ENCODE data around the gene PRODH2. TPM values are rescaled to one million over a fixed set of nuclear protein-coding genes. Genes with fewer than 3 reads are reported as not detected.

The PRODH2 gene
- polyA plus RNA-seq, 2 of the 4 experiments (the other 2 are of a cell fraction): 0.92 to 1.0 TPM

DNA sequence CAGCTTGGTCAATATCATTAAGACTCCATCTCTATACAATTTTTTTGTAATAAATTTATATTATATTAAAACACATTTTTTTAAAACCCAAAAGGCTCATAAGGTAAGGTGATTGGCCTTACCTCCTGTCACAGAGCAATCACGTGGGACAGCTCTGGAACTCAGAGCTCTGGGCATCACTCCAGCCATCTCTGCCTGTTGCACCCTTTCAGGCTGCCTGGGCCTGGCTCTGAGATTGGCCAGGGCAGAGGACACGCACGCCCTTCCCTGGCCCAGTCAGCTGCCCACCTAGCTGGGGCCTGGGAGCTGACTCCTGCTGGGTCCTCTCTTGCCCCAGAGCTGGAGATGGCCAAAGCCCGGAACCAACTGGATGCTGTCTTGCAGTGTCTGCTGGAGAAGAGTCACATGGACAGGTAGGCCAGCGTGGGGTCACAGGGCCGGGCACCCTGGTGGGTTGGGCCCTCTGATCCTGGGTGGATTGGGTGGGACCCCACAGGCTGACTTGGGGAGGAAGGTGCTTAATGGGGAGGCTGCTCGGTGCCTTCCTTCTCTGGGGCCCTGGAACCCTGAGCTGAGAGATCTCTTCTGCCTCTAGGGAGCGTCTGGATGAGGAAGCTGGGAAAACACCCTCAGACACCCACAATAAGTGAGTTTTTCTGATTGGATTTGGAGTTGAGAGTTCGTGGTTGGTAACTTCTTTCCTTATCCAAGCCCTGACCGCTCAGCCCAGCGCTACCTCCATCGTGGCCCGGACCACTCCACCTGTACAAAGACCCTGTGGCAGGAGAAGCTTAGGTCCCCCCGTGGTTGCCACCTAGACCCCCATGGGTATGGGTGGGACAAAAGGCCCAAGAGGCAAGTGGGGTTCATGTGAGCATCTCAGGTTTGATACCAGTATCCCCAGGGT, 60.6 kb downstream of the PRODH2 start:
- Histone ChIP-seq H3K27ac (no peak overlapping the region), H3K9me3 (no peaks in the 10 kb centered on the region), H3K4me1 (peaks cover 17% of the 10 kb centered on the region), H3K4me2 (no peak overlapping the region), H3K4me3 (no peak overlapping the region)
- 91% methylated on average over 14 of the region's 14 CpGs for WGBS (ENCODE audit: missing lambda C conversion rate)
- TF ChIP-seq ZSCAN20 (CRISPR knock-in tag; IDR thresholded peaks at IDR 0.05) (no peak), MAFK (IDR thresholded peaks at IDR 0.05; ENCODE audit: partially characterized antibody) (no peak), RAD21 (conservative IDR thresholded peaks at IDR 0.05 in 1 of 2, IDR thresholded peaks at IDR 0.05 in 1 of 2) (no peak)
- no peak for DNase-seq (ENCODE audit: low read depth in 1 of 2, low spot score in 1 of 2)
- CTCF ChIA-PET: interaction anchor here (0.6 to 1.7 kb wide), 7 partner anchors 9 to 204 kb away, joined by 3 to 12 read pairs (median 3); partner anchors contain the start of gene IGFLR1
- no peak for FAIRE-seq
- POLR2A ChIA-PET: no interaction called here
- ATAC-seq: no peak

- WGBS (ENCODE audit: missing lambda C conversion rate): 90% methylated on average over 5 of the region's 5 CpGs
- Histone ChIP-seq H3K4me2 (peak overlapping the region; percentile 94; the same call in 2 of the 3 replicates), H3K27ac (no peak overlapping the region), H3K4me1 (peaks cover 22% of the 10 kb centered on the region), H3K4me3 (no peak overlapping the region), H3K9me3 (no peaks in the 10 kb centered on the region)
- FAIRE-seq (no peak), ATAC-seq (no peak), DNase-seq (ENCODE audit: low read depth in 1 of 2, low spot score in 1 of 2) (no peak)
- ChIA-PET CTCF (interaction anchor here (1.6 kb wide), 1 partner anchor 182 kb away, joined by 12 read pairs; no protein-coding TSS in a partner anchor), POLR2A (no interaction called here)
- TF ChIP-seq JUN (IDR thresholded peaks at IDR 0.05): no peak
- TF ChIP-seq FOSL2 (IDR thresholded peaks at IDR 0.05): no peak
- no peak for TF ChIP-seq FOSL2 (CRISPR knock-in tag; IDR thresholded peaks at IDR 0.05)
- TF ChIP-seq MAFK (IDR thresholded peaks at IDR 0.05; ENCODE audit: partially characterized antibody): no peak
- no peak for TF ChIP-seq CHD2 (IDR thresholded peaks at IDR 0.05; ENCODE audit: low read length, partially characterized antibody)
- no peak for TF ChIP-seq TFCP2L1 (CRISPR knock-in tag; IDR thresholded peaks at IDR 0.05)
Observed at GRCh38 chr19:35750167-35750566, 62.5 kb downstream of the PRODH2 start.

Other genes with a start within 250 kb of the PRODH2 start
- gene ATP4A, start 249.2 kb downstream of the PRODH2 start, polyA plus RNA-seq (2011; rRNA removed): not detected in 2 replicates
- gene ATP4A, start 249.2 kb downstream of the PRODH2 start, polyA plus RNA-seq (2017; fragmentation: RNase III; extraction: RNeasy Plus Mini Kit Qiagen cat#74134 plus additional on column Dnase treatment): 0.05 TPM in 1 of 3 replicates, not detected in the others
- gene PMIS2, start 226.7 kb downstream of the PRODH2 start, polyA plus RNA-seq (2011; rRNA removed): not detected in 2 replicates
- not detected in 3 replicates for gene PMIS2, start 226.7 kb downstream of the PRODH2 start, polyA plus RNA-seq (2017; fragmentation: RNase III; extraction: RNeasy Plus Mini Kit Qiagen cat#74134 plus additional on column Dnase treatment)
- gene HAUS5, start 200.1 kb downstream of the PRODH2 start, polyA plus RNA-seq (2011; rRNA removed): 7.2 and 7.3 TPM in 2 replicates
- gene HAUS5, start 200.1 kb downstream of the PRODH2 start, polyA plus RNA-seq (2017; fragmentation: RNase III; extraction: RNeasy Plus Mini Kit Qiagen cat#74134 plus additional on column Dnase treatment): 16.0 to 17.6 TPM (median 16.1 TPM) in 3 replicates
- 62.1 and 80.4 TPM in 2 replicates for gene RBM42, start 183.8 kb downstream of the PRODH2 start, polyA plus RNA-seq (2011; rRNA removed)
- gene RBM42, start 183.8 kb downstream of the PRODH2 start, polyA plus RNA-seq (2017; fragmentation: RNase III; extraction: RNeasy Plus Mini Kit Qiagen cat#74134 plus additional on column Dnase treatment): 124 to 131 TPM (median 128 TPM) in 3 replicates
- gene ETV2, start 171.1 kb downstream of the PRODH2 start, polyA plus RNA-seq (2011; rRNA removed): 0.15 and 0.36 TPM in 2 replicates
- 1.1 to 1.3 TPM (median 1.1 TPM) in 3 replicates for gene ETV2, start 171.1 kb downstream of the PRODH2 start, polyA plus RNA-seq (2017; fragmentation: RNase III; extraction: RNeasy Plus Mini Kit Qiagen cat#74134 plus additional on column Dnase treatment)
- 749 and 1,115 TPM in 2 replicates for gene COX6B1, start 164.5 kb downstream of the PRODH2 start, polyA plus RNA-seq (2011; rRNA removed)
- gene COX6B1, start 164.5 kb downstream of the PRODH2 start, polyA plus RNA-seq (2017; fragmentation: RNase III; extraction: RNeasy Plus Mini Kit Qiagen cat#74134 plus additional on column Dnase treatment): 1,179 to 1,276 TPM (median 1,260 TPM) in 3 replicates
- 0.78 and 1.4 TPM in 2 replicates for gene UPK1A, start 146.3 kb downstream of the PRODH2 start, polyA plus RNA-seq (2011; rRNA removed)
- 0.37 to 0.44 TPM (median 0.39 TPM) in 3 replicates for gene UPK1A, start 146.3 kb downstream of the PRODH2 start, polyA plus RNA-seq (2017; fragmentation: RNase III; extraction: RNeasy Plus Mini Kit Qiagen cat#74134 plus additional on column Dnase treatment)
- not detected in 2 replicates for gene ZBTB32, start 108.3 kb downstream of the PRODH2 start, polyA plus RNA-seq (2011; rRNA removed)
- gene ZBTB32, start 108.3 kb downstream of the PRODH2 start, polyA plus RNA-seq (2017; fragmentation: RNase III; extraction: RNeasy Plus Mini Kit Qiagen cat#74134 plus additional on column Dnase treatment): not detected in 3 replicates
- 17.8 and 25.1 TPM in 2 replicates for gene KMT2B, start 94.8 kb downstream of the PRODH2 start, polyA plus RNA-seq (2011; rRNA removed)
- gene KMT2B, start 94.8 kb downstream of the PRODH2 start, polyA plus RNA-seq (2017; fragmentation: RNase III; extraction: RNeasy Plus Mini Kit Qiagen cat#74134 plus additional on column Dnase treatment): 39.4 to 40.8 TPM (median 39.9 TPM) in 3 replicates
- 5.7 and 6.4 TPM in 2 replicates for gene IGFLR1, start 70.4 kb downstream of the PRODH2 start, polyA plus RNA-seq (2011; rRNA removed)
- gene IGFLR1, start 70.4 kb downstream of the PRODH2 start, polyA plus RNA-seq (2017; fragmentation: RNase III; extraction: RNeasy Plus Mini Kit Qiagen cat#74134 plus additional on column Dnase treatment): 13.4 to 15.9 TPM (median 14.4 TPM) in 3 replicates
- 29.6 and 41.1 TPM in 2 replicates for gene U2AF1L4, start 67.4 kb downstream of the PRODH2 start, polyA plus RNA-seq (2011; rRNA removed)
- 39.0 to 45.6 TPM (median 42.8 TPM) in 3 replicates for gene U2AF1L4, start 67.4 kb downstream of the PRODH2 start, polyA plus RNA-seq (2017; fragmentation: RNase III; extraction: RNeasy Plus Mini Kit Qiagen cat#74134 plus additional on column Dnase treatment)
- gene PSENEN, start 67.2 kb downstream of the PRODH2 start, polyA plus RNA-seq (2011; rRNA removed): 111 and 133 TPM in 2 replicates
- gene PSENEN, start 67.2 kb downstream of the PRODH2 start, polyA plus RNA-seq (2017; fragmentation: RNase III; extraction: RNeasy Plus Mini Kit Qiagen cat#74134 plus additional on column Dnase treatment): 191 to 203 TPM (median 197 TPM) in 3 replicates
- gene LIN37, start 64.3 kb downstream of the PRODH2 start, polyA plus RNA-seq (2011; rRNA removed): 8.1 and 11.5 TPM in 2 replicates
- 20.4 to 23.1 TPM (median 22.0 TPM) in 3 replicates for gene LIN37, start 64.3 kb downstream of the PRODH2 start, polyA plus RNA-seq (2017; fragmentation: RNase III; extraction: RNeasy Plus Mini Kit Qiagen cat#74134 plus additional on column Dnase treatment)
- gene HSPB6, start 55.8 kb downstream of the PRODH2 start, polyA plus RNA-seq (2011; rRNA removed): 0.12 and 0.16 TPM in 2 replicates
- gene HSPB6, start 55.8 kb downstream of the PRODH2 start, polyA plus RNA-seq (2017; fragmentation: RNase III; extraction: RNeasy Plus Mini Kit Qiagen cat#74134 plus additional on column Dnase treatment): 0.11 to 0.28 TPM (median 0.26 TPM) in 3 replicates
- 19.5 and 30.8 TPM in 2 replicates for gene PROSER3, start 54.7 kb downstream of the PRODH2 start, polyA plus RNA-seq (2011; rRNA removed)
- 24.4 to 27.6 TPM (median 25.3 TPM) in 3 replicates for gene PROSER3, start 54.7 kb downstream of the PRODH2 start, polyA plus RNA-seq (2017; fragmentation: RNase III; extraction: RNeasy Plus Mini Kit Qiagen cat#74134 plus additional on column Dnase treatment)
- 0.84 and 2.1 TPM in 2 replicates for gene ARHGAP33, start 37.3 kb downstream of the PRODH2 start, polyA plus RNA-seq (2011; rRNA removed)
- 4.6 to 7.7 TPM (median 6.1 TPM) in 3 replicates for gene ARHGAP33, start 37.3 kb downstream of the PRODH2 start, polyA plus RNA-seq (2017; fragmentation: RNase III; extraction: RNeasy Plus Mini Kit Qiagen cat#74134 plus additional on column Dnase treatment)
- gene NPHS1, start 39.7 kb upstream of the PRODH2 start, polyA plus RNA-seq (2011; rRNA removed): 0.27 and 0.30 TPM in 2 replicates
- gene NPHS1, start 39.7 kb upstream of the PRODH2 start, polyA plus RNA-seq (2017; fragmentation: RNase III; extraction: RNeasy Plus Mini Kit Qiagen cat#74134 plus additional on column Dnase treatment): 0.16 to 0.27 TPM (median 0.21 TPM) in 3 replicates
- 0.26 and 0.34 TPM in 2 replicates for gene KIRREL2, start 44.1 kb upstream of the PRODH2 start, polyA plus RNA-seq (2011; rRNA removed)
- 0.21 to 0.75 TPM (median 0.54 TPM) in 3 replicates for gene KIRREL2, start 44.1 kb upstream of the PRODH2 start, polyA plus RNA-seq (2017; fragmentation: RNase III; extraction: RNeasy Plus Mini Kit Qiagen cat#74134 plus additional on column Dnase treatment)
- 55.3 and 60.4 TPM in 2 replicates for gene APLP1, start 55.7 kb upstream of the PRODH2 start, polyA plus RNA-seq (2011; rRNA removed)
- 52.1 to 54.8 TPM (median 54.7 TPM) in 3 replicates for gene APLP1, start 55.7 kb upstream of the PRODH2 start, polyA plus RNA-seq (2017; fragmentation: RNase III; extraction: RNeasy Plus Mini Kit Qiagen cat#74134 plus additional on column Dnase treatment)
- gene NFKBID, start 87.7 kb upstream of the PRODH2 start, polyA plus RNA-seq (2011; rRNA removed): 4.0 and 4.1 TPM in 2 replicates
- gene NFKBID, start 87.7 kb upstream of the PRODH2 start, polyA plus RNA-seq (2017; fragmentation: RNase III; extraction: RNeasy Plus Mini Kit Qiagen cat#74134 plus additional on column Dnase treatment): 8.5 to 14.8 TPM (median 9.6 TPM) in 3 replicates
- 0.19 TPM in 1 of 2 replicates, not detected in the other for gene HCST, start 89.7 kb upstream of the PRODH2 start, polyA plus RNA-seq (2011; rRNA removed)
- gene HCST, start 89.7 kb upstream of the PRODH2 start, polyA plus RNA-seq (2017; fragmentation: RNase III; extraction: RNeasy Plus Mini Kit Qiagen cat#74134 plus additional on column Dnase treatment): 0.49 to 0.69 TPM in 2 of 3 replicates, not detected in the other
- not detected in 2 replicates for gene TYROBP, start 95.5 kb upstream of the PRODH2 start, polyA plus RNA-seq (2011; rRNA removed)
- gene TYROBP, start 95.5 kb upstream of the PRODH2 start, polyA plus RNA-seq (2017; fragmentation: RNase III; extraction: RNeasy Plus Mini Kit Qiagen cat#74134 plus additional on column Dnase treatment): 0.21 TPM in 1 of 3 replicates, not detected in the others
- 2.4 and 3.1 TPM in 2 replicates for gene LRFN3, start 123.5 kb upstream of the PRODH2 start, polyA plus RNA-seq (2011; rRNA removed)
- 12.8 to 17.1 TPM (median 16.6 TPM) in 3 replicates for gene LRFN3, start 123.5 kb upstream of the PRODH2 start, polyA plus RNA-seq (2017; fragmentation: RNase III; extraction: RNeasy Plus Mini Kit Qiagen cat#74134 plus additional on column Dnase treatment)
- 22.8 and 25.3 TPM in 2 replicates for gene SDHAF1, start 182.3 kb upstream of the PRODH2 start, polyA plus RNA-seq (2011; rRNA removed)
- gene SDHAF1, start 182.3 kb upstream of the PRODH2 start, polyA plus RNA-seq (2017; fragmentation: RNase III; extraction: RNeasy Plus Mini Kit Qiagen cat#74134 plus additional on column Dnase treatment): 22.6 to 27.1 TPM (median 23.2 TPM) in 3 replicates
- 0.56 and 0.60 TPM in 2 replicates for gene SYNE4, start 196.0 kb upstream of the PRODH2 start, polyA plus RNA-seq (2011; rRNA removed)
- gene SYNE4, start 196.0 kb upstream of the PRODH2 start, polyA plus RNA-seq (2017; fragmentation: RNase III; extraction: RNeasy Plus Mini Kit Qiagen cat#74134 plus additional on column Dnase treatment): 0.37 to 0.49 TPM (median 0.44 TPM) in 3 replicates
- gene ALKBH6, start 201.4 kb upstream of the PRODH2 start, polyA plus RNA-seq (2011; rRNA removed): 27.5 and 34.2 TPM in 2 replicates
- 40.4 to 47.1 TPM (median 46.4 TPM) in 3 replicates for gene ALKBH6, start 201.4 kb upstream of the PRODH2 start, polyA plus RNA-seq (2017; fragmentation: RNase III; extraction: RNeasy Plus Mini Kit Qiagen cat#74134 plus additional on column Dnase treatment)
- 1.1 and 1.4 TPM in 2 replicates for gene CLIP3, start 220.0 kb upstream of the PRODH2 start, polyA plus RNA-seq (2011; rRNA removed)
- gene CLIP3, start 220.0 kb upstream of the PRODH2 start, polyA plus RNA-seq (2017; fragmentation: RNase III; extraction: RNeasy Plus Mini Kit Qiagen cat#74134 plus additional on column Dnase treatment): 1.3 to 1.9 TPM (median 1.5 TPM) in 3 replicates
- gene THAP8, start 241.4 kb upstream of the PRODH2 start, polyA plus RNA-seq (2011; rRNA removed): 3.1 and 3.2 TPM in 2 replicates
- 7.0 to 7.5 TPM (median 7.5 TPM) in 3 replicates for gene THAP8, start 241.4 kb upstream of the PRODH2 start, polyA plus RNA-seq (2017; fragmentation: RNase III; extraction: RNeasy Plus Mini Kit Qiagen cat#74134 plus additional on column Dnase treatment)
- gene WDR62, start 242.1 kb upstream of the PRODH2 start, polyA plus RNA-seq (2011; rRNA removed): 15.5 and 16.0 TPM in 2 replicates
- gene WDR62, start 242.1 kb upstream of the PRODH2 start, polyA plus RNA-seq (2017; fragmentation: RNase III; extraction: RNeasy Plus Mini Kit Qiagen cat#74134 plus additional on column Dnase treatment): 30.9 to 34.1 TPM (median 32.9 TPM) in 3 replicates

All from A549 (cell line).